ENCODE results near the gene RSKR.

RSKR gene

DNA sequence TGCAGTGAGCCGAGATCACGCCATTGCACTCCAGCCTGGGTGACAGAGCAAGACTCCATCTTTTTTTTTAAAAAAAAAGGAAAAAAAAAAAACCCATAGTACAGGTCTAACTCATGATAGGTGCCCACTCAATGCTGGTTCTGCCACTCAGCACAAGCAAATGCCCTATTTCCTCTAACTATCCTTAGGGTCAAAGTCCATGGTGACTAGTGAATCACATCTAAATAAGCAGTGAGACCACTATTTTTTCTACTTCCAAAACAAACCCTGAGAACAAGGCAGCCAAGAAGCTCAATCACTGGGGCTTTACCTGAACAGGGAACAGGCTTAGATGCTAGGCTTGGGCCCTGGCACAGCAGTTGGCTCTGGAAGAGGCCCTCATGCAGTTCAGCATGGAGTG lies 27.6 kb upstream of the RSKR start:
- DNase-seq (ENCODE audit: extremely low read depth, low read depth) = no peak
- no peak overlapping the region for H3K4me3 ChIP-seq (replicated peaks; ENCODE audit: low read depth, low read length)
- no peak for TF ChIP-seq CTCF (IDR thresholded peaks at IDR 0.05; ENCODE audit: low read depth, low read length, missing control alignments)

GRCh38 chr17:28635506-28635905 lies 21.5 kb upstream of the RSKR start:
- no peak overlapping the region for H3K4me3 ChIP-seq (replicated peaks; ENCODE audit: low read depth, low read length)
- DNase-seq (ENCODE audit: extremely low read depth, low read depth) = no peak
- no peak for TF ChIP-seq CTCF (IDR thresholded peaks at IDR 0.05; ENCODE audit: low read depth, low read length, missing control alignments)

DNA sequence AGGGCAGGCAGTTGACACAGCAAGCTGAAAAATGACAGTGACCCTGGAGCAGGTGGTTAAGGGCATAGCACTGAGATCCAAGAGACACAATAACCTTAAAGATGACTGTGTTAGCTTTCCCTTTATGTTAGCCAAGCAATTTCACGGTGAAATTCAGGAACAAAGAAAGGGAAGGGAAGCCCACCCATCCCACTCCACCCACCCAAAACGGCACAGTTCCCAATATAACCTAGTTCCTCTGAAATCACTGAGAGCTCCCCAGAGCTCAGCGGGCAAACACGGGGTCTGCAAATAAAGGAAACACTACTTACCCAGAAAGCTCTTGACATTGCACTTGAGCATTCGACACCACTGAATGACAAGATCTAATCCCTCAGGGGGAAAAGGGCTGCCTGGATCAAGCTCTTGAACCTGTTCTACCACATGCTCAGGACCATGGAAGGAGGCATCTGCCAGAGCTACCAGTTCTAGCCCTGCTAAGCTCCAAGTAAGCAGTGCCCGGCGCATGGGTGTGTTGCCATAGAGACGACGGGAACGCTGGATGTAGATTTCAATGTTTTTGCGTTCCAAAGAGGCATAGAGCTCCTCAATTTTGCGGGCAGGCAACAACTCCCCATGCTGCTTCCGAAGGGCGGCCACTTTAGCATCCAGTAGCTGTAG lies 20.4 kb upstream of the RSKR start:
- TF ChIP-seq CTCF (IDR thresholded peaks at IDR 0.05; ENCODE audit: low read depth, low read length, missing control alignments) = no peak
- no peak for DNase-seq (ENCODE audit: extremely low read depth, low read depth)
- no peak overlapping the region for H3K4me3 ChIP-seq (replicated peaks; ENCODE audit: low read depth, low read length)

DNA sequence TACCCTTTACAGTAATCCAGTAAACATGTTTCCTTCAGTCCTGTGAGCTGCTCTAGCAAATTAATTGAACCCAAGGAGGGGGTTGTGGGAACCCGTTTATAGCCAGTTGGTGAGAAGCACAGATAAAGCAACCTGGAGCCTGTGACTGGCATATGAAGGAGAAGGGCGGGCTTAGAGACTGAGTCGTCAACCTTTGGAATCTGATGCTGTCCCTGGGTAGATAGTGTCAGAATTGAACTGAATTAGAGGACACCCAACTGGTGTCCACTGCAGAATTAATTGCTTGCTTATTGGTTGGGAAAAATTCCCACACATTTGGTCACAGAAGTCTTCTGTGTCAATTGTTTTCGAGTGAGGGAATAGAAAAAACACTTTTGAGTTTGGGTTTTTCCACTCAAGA lies 12.8 kb upstream of the RSKR start:
- H3K4me3 ChIP-seq (replicated peaks; ENCODE audit: low read depth, low read length) = no peak overlapping the region
- no peak for TF ChIP-seq CTCF (IDR thresholded peaks at IDR 0.05; ENCODE audit: low read depth, low read length, missing control alignments)
- DNase-seq (ENCODE audit: extremely low read depth, low read depth) = no peak

GRCh38 chr17:28624148-28624547 lies 10.2 kb upstream of the RSKR start:
- no peak for DNase-seq (ENCODE audit: extremely low read depth, low read depth)
- TF ChIP-seq CTCF (IDR thresholded peaks at IDR 0.05; ENCODE audit: low read depth, low read length, missing control alignments) = no peak
- no peak overlapping the region for H3K4me3 ChIP-seq (replicated peaks; ENCODE audit: low read depth, low read length)

GRCh38 chr17:28623696-28624095 lies 9.7 kb upstream of the RSKR start:
- no peak for DNase-seq (ENCODE audit: extremely low read depth, low read depth)

More at GRCh38 chr17:28623696-28624095, 9.7 kb upstream of the RSKR start:
- H3K4me3 ChIP-seq (replicated peaks; ENCODE audit: low read depth, low read length) = no peak overlapping the region
- no peak for TF ChIP-seq CTCF (IDR thresholded peaks at IDR 0.05; ENCODE audit: low read depth, low read length, missing control alignments)
